NCI-H748 (cell line): ENCODE results near the gene TIPARP.

ENCODE experiments used
- DNase-seq: peaks from one replicate; lab custom pipeline; 2025; ENCODE audit not compliant: unreplicated experiment; lab: John Stamatoyannopoulos, UW

TIPARP gene, protein sequence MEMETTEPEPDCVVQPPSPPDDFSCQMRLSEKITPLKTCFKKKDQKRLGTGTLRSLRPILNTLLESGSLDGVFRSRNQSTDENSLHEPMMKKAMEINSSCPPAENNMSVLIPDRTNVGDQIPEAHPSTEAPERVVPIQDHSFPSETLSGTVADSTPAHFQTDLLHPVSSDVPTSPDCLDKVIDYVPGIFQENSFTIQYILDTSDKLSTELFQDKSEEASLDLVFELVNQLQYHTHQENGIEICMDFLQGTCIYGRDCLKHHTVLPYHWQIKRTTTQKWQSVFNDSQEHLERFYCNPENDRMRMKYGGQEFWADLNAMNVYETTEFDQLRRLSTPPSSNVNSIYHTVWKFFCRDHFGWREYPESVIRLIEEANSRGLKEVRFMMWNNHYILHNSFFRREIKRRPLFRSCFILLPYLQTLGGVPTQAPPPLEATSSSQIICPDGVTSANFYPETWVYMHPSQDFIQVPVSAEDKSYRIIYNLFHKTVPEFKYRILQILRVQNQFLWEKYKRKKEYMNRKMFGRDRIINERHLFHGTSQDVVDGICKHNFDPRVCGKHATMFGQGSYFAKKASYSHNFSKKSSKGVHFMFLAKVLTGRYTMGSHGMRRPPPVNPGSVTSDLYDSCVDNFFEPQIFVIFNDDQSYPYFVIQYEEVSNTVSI

DNA sequence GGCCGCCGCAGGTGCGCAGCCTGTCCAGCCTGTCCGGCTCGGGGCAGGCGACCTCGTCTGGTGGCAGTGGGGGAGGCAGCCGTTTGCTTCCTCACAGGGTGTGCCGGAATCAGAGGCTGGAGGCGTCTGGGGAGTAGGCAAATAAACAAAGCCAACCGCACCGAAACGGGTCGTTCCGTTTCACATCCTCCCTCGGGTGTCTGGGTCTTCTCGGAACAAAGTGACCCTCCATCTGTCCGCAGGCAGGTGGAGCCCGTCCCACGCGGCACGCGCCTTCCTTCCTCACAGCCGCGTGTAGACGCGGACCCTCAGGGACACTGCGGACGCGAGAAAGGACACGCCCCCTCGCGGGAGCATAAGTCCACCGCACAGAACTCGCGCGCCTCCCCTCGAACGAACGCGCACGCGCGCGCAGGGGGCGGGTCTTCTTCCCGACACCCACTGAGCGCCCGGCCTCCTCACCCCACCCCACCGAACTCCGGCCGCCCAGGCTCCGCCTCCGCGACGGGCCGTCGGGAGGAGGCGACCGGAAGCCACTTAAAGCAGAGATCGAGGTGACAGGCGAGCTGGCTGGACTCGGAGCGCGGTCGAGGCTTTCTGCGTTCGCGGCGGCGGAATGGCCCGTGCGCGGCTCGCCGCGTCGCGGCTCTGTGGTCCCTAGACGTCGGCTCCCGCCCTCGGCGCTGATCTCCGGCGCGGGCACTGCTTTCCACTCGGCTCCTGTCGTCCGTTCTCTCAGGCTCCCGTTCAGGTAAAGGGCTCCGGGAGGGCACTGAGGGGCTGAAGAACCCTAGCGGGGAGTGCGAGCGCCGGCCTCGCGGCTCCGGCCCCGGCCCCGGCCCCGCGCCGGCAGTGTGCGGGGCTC lies at the start of gene TIPARP:
TIPARP (plus strand) TSS at position 545 of the 865 bp plus-strand sequence. CDS start 3,108 bp downstream, outside the sequence.
- DNase-seq: peak; percentile 97

DNA sequence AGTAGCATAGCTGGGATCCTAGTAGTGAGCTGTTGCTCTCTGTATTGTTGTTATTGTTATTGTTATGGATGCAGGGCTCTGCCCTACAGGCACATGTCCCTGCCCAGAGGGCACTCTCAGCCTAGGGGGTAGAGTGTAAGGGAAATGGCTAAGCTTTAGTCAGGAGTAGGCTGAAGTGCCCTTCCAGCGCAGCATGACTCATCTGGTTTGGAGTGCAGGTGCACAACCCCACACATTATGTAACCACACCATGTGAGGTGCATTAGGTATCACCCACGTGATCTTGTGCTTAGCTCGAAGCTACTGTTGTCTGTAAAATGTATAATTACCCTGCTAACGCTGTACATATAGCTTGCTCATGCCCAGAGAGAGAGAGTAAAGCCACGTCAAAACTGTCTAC lies 48.3 kb upstream of the TIPARP start:
- peak; percentile 71 for DNase-seq

- DNase-seq: no peak
Measured at GRCh38 chr3:156627946-156628569, 46.3 kb upstream of the TIPARP start.

DNA sequence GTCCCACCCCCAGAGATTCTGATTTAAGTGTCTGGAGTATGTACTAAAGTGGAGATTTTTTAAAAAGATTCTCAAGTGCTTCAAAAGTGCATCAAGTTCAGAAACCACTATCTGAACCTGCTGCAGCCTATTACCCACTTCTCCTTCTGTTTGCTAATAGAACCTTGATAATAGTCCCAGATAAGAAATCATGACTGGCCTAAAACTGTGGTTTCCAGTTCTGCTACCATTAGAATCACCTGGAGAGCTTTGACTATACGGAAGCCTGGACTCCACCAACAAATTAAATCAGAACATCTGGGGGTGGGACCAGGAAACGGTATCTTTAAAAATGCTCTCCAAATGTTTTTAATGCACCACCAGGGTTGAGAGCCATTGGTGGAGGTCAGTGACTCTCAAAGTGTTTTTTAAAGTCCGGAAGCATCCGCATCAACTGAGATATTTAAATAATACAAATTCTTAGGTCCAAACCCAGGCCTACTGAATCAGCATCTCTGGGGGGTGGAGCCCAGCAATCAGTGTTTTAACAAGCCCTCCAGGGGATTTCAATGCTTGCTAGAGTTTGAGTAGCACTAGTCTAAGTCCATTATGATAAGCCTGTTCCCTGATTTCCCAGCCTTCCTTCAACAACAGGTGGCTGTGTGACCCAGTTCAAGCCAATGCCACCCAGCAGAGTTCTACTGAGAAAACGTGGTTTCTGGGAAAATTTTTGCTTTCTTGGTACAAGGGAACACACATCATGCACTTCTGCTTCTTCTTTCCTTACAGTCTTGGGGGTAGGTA lies 45.4 kb upstream of the TIPARP start:
- no peak for DNase-seq

DNA sequence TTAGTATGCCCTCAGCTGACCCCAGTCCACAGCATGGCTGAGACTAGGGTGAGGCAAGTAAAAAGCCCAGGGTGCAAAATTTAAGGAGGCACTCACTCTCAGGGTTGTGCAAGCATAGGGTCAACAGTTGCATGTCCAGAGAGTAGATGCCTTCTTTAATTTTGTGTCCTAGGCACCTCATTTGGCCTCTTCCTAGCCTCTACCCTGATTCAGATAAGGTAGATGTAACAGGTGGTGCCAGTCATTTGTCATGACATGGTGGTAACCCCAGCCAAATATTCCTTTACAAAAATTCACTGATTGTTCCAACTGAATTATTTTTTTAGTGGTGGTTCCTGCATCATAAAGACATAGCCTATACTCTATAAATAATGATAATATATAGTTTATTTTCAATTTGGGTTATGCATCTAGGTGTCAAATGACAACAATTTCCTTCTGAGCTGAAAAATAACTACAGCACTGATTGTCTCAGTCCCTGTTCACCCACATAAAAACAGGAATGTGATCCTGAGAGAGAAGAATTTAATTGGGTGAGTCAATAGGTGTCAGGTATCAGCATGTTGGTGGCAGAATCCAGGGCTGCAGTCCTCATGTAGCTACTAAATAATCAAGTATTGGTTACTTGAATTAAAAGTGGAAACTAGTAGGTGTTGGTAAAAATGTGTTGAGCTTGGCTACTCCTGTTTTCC lies 44.2 kb upstream of the TIPARP start:
- peak; percentile 70 for DNase-seq

- DNase-seq: no peak
Measured at GRCh38 chr3:156630773-156631093, 43.7 kb upstream of the TIPARP start.

DNA sequence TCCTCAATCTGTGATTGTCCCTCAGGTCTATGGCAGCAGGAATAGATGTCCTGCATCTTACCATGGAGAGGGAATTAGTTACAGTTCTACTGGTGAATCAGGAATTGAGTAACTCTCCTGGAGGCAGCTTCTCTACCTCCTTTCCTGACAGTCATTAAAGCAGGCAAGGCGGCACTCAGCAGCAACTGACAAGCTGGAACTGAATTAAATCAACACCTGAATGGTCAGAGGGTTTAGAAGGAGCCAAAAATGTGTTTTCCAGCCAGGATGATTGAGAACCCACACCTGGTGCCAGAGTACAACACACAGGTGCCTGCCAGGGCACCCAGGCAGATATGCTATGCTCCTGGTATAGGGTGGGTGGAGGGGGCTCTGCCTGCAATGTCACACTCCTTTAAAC lies 43.1 kb upstream of the TIPARP start:
- no peak for DNase-seq

DNA sequence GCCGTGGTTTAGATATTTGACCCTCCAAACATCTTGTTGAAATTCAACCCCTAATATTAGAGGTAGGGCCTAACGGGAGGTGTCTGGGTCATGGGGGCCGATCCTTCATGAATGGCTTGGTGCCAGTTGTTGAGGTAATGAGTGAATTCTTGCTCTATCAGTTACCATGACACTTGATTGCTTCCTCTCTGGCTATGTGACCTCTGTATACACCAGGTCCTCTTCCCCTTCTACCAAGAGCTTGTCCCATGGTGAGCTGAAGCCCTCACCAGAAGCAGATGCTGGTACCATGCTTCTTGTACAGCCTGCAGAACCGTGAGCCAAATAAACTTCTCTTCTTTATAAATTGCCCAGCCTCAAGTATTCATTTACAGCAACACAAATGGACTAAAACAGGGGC lies 41.8 kb upstream of the TIPARP start:
- no peak for DNase-seq

- DNase-seq: no peak
Measured at GRCh38 chr3:156633335-156633734, 41.1 kb upstream of the TIPARP start.

DNA sequence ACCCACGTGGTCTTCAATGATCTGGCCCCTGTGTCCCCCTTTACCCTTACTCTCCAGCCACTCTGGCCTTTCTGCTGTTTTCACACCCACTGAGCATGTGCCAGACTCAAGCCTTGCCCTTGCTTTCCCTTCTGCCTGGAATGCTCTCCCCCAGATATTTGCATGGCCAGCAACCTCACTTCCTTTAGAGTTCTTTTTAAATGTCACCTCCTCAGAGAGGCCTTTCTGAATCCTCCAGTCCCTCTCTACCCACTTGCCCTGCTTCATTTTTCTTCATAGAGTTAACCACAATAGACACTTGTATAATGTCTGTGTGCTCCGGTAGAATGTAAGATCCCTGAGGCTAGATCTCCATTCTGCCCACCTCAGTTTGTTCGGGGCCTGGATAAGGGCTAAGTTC lies 39.4 kb upstream of the TIPARP start:
- DNase-seq: no peak

DNA sequence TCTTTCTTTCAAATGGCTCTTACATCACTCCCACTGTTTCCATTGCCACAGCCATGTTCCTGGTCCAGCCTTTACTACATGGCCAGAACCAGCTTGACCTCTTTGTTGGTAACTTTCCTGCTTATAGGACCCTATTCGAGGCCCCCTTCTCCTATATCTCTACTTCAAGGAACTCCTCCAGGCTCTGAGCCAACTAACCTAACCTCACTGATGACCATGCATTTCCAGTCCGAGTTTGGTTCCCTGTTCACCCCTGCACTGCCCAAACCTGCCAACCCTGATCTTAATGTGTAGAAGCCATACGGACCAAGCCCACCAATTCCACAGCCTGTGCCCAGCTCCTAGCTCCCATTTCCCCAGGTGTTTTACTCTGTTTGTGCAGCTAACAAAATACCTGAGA lies 38.4 kb upstream of the TIPARP start:
- DNase-seq: no peak

- DNase-seq: no peak
Measured at GRCh38 chr3:156637480-156638022, 36.8 kb upstream of the TIPARP start.

GRCh38 chr3:156638271-156638670 lies 36.1 kb upstream of the TIPARP start:
- DNase-seq: no peak

DNA sequence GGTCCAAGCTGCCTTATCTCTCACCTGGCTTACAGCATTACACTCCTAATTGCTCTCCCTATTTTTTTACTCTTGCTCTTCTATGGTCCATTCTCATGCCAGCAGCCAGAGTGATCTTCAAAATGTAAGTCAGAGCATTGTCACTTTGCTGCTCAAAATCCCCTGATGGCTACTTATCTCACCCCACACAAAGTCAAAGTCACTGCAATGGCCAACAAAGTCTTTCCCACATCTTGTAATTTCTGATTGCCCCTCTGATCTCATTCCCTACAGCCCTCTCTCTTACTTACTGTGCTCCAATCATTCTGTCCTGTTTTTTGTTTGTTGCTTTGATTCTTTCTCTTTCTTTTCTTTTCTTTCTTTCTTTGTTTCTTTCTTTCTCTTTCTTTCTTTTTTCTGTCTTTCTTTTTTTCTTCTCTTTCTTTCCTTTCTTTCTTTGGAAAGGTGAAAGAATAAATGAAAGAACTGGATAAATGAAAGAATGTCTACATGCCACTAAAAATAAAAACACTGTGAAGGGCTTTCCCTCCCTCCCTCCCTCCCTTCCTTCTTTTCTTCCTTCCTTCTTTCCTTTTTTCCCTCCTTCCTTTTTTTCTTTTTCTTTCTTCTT lies 34.9 kb upstream of the TIPARP start:
- DNase-seq: no peak

- no peak for DNase-seq
Measured at GRCh38 chr3:156641618-156641975, 32.8 kb upstream of the TIPARP start.

- no peak for DNase-seq
Measured at GRCh38 chr3:156642750-156643728, 31.4 kb upstream of the TIPARP start.

DNA sequence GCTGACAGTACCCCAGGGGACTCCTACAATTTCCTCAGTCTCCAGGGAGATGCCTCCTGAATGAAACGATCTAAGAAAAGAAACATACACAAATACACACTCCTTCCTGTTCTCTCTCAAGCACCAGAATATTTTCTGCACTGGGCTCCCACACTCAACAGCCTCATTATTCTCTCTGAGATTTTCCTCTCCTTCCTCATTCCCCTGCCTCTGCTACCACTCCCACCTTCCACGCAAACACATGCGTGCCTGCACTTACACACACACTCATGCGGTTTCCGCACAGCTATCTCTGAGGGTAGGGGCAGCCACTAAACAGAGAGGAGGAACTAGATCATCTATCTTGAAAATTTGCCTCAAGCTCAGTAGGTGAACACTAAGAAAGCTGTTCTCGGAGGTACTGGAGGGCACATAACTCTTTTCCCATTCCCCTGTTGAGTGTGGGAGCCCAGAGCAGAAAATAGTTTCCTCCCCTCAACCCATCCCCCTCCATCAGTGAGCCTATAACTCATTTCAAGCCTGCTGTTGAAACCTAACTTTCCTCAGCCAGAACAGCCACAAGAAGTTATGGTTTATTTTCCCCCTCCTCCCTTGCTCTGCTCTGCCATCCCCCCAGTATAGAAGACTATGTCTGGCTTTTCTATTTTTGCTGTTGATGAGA lies 30.5 kb upstream of the TIPARP start:
- DNase-seq: no peak

DNA sequence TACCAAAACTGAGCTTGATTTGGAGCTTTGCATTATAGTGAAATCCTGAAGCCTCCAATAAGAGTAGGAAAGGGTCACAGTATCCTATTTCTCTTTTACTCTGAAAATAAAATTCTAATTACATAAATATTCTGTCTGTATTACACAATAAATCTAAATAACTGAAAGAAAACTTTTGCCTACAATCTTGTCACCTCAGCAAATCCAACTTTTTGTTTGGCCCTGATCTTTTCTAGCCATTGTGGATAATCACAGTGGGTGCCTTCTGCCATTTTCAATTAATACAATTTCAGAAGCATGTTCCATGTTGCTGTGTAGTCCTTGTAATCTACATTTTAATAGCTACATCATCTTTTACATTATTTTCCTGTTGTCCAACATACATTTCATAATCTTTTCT lies 29.4 kb upstream of the TIPARP start:
- no peak for DNase-seq
